Spleen (tissue), 11 donors: ENCODE measurements around the gene SIRPA. TPM values are rescaled to one million over a fixed set of nuclear protein-coding genes. Genes with fewer than 3 reads are reported as not detected.

Source experiments
- DNase-seq: peaks from one replicate; pipeline ENCODE4 v3.0.0-alpha.2; 2020
- H3K27ac ChIP-seq, 8 donors: fragments of 200-600 bp; sonication (generic) in 7 of 8; 1 replicate in 4 of 8; 2 replicates in 4 of 8; pipeline versions ENCODE4 v1.5.0 to v1.8.0; 2016 to 2021; ENCODE audit warnings: inconsistent platforms in 4 of 8, mild to moderate bottlenecking in 4 of 8, moderate library complexity in 1 of 8
- H3K27me3 ChIP-seq, 7 donors: fragments of 200-600 bp; sonication (generic) in 6 of 7; replicated peaks in 1 of 7; 1 replicate in 4 of 7; 2 replicates in 3 of 7; pipeline versions ENCODE4 v1.5.0 to v1.8.0; 2016 to 2021; ENCODE audit warnings: inconsistent platforms in 3 of 7, mild to moderate bottlenecking in 1 of 7
- H3K36me3 ChIP-seq, 6 donors: fragments of 200-600 bp; sonication (generic) in 5 of 6; 1 replicate in 4 of 6; 2 replicates in 2 of 6; pipeline versions ENCODE4 v1.5.0 to v1.8.0; 2016 to 2021; ENCODE audit warnings: inconsistent platforms in 2 of 6
- H3K4me1 ChIP-seq, 6 donors: fragments of 200-600 bp; sonication (generic) in 5 of 6; 1 replicate in 3 of 6; 2 replicates in 3 of 6; pipeline versions ENCODE4 v1.5.0 to v1.8.0; 2016 to 2021; ENCODE audit warnings: inconsistent platforms in 3 of 6
- H3K4me3 ChIP-seq, 8 donors: fragments of 200-600 bp; sonication (generic) in 7 of 8; 1 replicate in 4 of 8; 2 replicates in 4 of 8; pipeline versions ENCODE4 v1.5.0 to v1.8.0; 2016 to 2021; ENCODE audit warnings: inconsistent platforms in 4 of 8, mild to moderate bottlenecking in 4 of 8, moderate library complexity in 2 of 8
- H3K9me3 ChIP-seq, 8 donors: fragments of 200-600 bp; sonication (generic) in 7 of 8; 1 replicate in 4 of 8; 2 replicates in 4 of 8; pipeline versions ENCODE4 v1.5.0 to v1.8.0; 2016 to 2021; ENCODE audit warnings: inconsistent platforms in 4 of 8
- CTCF ChIP-seq, 11 experiments: fragments of 200-600 bp in 7 of 11; fragments of 450-650 bp in 4 of 11; sonication (generic) in 4 of 11; IDR thresholded peaks in 8 of 11; conservative IDR thresholded peaks in 3 of 11; 1 replicate in 7 of 11; 2 replicates in 4 of 11; pipeline versions ENCODE4 v1.4.0 to v1.8.0; 2016 to 2021; ENCODE audit warnings: antibody characterized with exemption in 11 of 11, inconsistent platforms in 4 of 11, mild to moderate bottlenecking in 1 of 11
- POLR2A ChIP-seq, 3 donors: fragments of 450-650 bp; IDR thresholded peaks; one replicate each; pipeline ENCODE4 v1.5.1; 2017; ENCODE audit warnings: antibody characterized with exemption in 3 of 3, mild to moderate bottlenecking in 1 of 3
- POLR2AphosphoS5 ChIP-seq, 3 donors: sonication (generic); formaldehyde crosslinking; IDR thresholded peaks; one replicate each; pipeline ENCODE4 v1.5.1; 2017; ENCODE audit warnings: antibody characterized with exemption in 3 of 3
- WGBS, 5 donors: extraction: QIAGEN DNeasy Blood & Tissue Kit in 3 of 5; methylation state at CpG; one replicate each; pipeline versions ENCODE4 v1.1.5 to v1.1.7; 2013 to 2018; 5-methylcytosine and 5-hydroxymethylcytosine counted together
- intact Hi-C: fragments of 100-400 bp; cut with DNase I; formaldehyde crosslinking; loops from one replicate; pipeline ENCODE4 v1.15.0; 2023; ENCODE audit warnings: low total_unique reads
- polyA plus RNA-seq, 3 donors: library from polyadenylated mRNA; stranded (reverse); fragments of 200-250 nt; gene quantifications; one replicate each; pipeline ENCODE4 v1.2.1, GENCODE V29; 2013
- total RNA-seq, 7 donors: library from RNA; depleted of rRNA in 3 of 7; stranded (reverse); fragments of >200 nt in 3 of 7; fragmentation: NEBNext Ultra II Directional in 4 of 7; extraction: Animal tissue kit (Norgen Biotek cat#: 25700) in 4 of 7; gene quantifications; one replicate each; pipeline versions ENCODE4 v1.1.0 to v1.2.1, GENCODE V29; 2016 to 2021
- donor health status: healthy with polysubstance abuse.
- donor health status: DM: no; HTN: no; CAD: no; lungs with moderate emphysema.
- donor health status: DM: no; HTN: no; CAD: no.
- donor health status: Bipolar disorder and iron deficiency.
- donor health status: healthy.
- donor health status: DM: no; HTN: no; CAD: no.
- donor health status: DM: yes; HTN: yes; CAD: no.

The SIRPA gene
- total and polyA plus RNA-seq, 10 donors = 9.8 to 104 (median 38.4) TPM

DNA sequence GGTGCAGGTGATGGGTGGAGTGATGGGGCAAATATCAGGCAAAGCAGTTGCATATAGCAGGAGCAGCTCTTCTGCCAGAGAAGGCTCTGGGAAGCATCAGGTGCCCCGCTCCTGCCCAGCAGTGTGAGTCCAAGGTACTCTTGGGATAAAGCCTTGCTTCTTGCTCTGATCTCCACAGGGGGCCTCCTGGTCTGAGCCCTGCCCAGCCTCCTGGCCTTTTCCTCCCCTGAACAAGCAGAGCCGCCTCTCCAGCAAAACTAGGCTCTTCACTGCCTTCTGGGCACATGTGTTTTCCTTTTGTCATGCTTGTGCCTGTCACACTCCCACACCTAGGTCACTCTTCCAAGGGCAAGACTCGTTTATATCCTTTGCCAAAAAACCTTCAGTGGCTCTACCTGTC, 34.3 kb downstream of the SIRPA start:
- no peak for TF ChIP-seq CTCF (IDR thresholded peaks at IDR 0.05 in 8 of 11, conservative IDR thresholded peaks at IDR 0.05 in 3 of 11)
- TF ChIP-seq POLR2A (IDR thresholded peaks at IDR 0.05) = no peak
- intact Hi-C loops = no loop called here
- Histone ChIP-seq H3K4me3 (no peak overlapping the region), H3K9me3 (no peaks in the 10 kb centered on the region), H3K27ac (no peak overlapping the region), H3K4me1 (peaks cover 0 to 11% (median 0%) of the 10 kb centered on the region in 6 donors), H3K27me3 (peaks cover 0 to 24% (median 0%) of the 10 kb centered on the region in 7 donors), H3K36me3 (peaks cover 0 to 98% (median 6%) of the 10 kb centered on the region in 6 donors)
- DNase-seq = no peak
- 48 to 81% (median 78%) methylated on average over 3 of the region's 3 CpGs for WGBS, 5 donors

GRCh38 chr20:1930165-1930564, 35.0 kb downstream of the SIRPA start:
- DNase-seq = no peak
- Histone ChIP-seq H3K9me3 (no peaks in the 10 kb centered on the region), H3K4me3 (no peak overlapping the region), H3K36me3 (peaks cover 0 to 98% (median 10%) of the 10 kb centered on the region in 6 donors), H3K27me3 (peaks cover 0 to 24% (median 0%) of the 10 kb centered on the region in 7 donors), H3K4me1 (peaks cover 0 to 12% (median 0%) of the 10 kb centered on the region in 6 donors), H3K27ac (no peak overlapping the region)
- TF ChIP-seq POLR2A (IDR thresholded peaks at IDR 0.05) (no peak), POLR2AphosphoS5 (IDR thresholded peaks at IDR 0.05) (no peak)
- 75 to 85% (median 83%) methylated on average over 4 to 6 of the region's 6 CpGs for WGBS, 5 donors
- intact Hi-C loops = no loop called here

- Histone ChIP-seq H3K9me3 (no peaks in the 10 kb centered on the region), H3K27me3 (peaks cover 0 to 24% (median 0%) of the 10 kb centered on the region in 7 donors), H3K4me3 (no peak overlapping the region), H3K27ac (no peak overlapping the region), H3K36me3 (peaks cover 0 to 98% (median 9%) of the 10 kb centered on the region in 6 donors), H3K4me1 (peaks cover 0 to 12% (median 0%) of the 10 kb centered on the region in 6 donors)
- no peak for TF ChIP-seq POLR2A (IDR thresholded peaks at IDR 0.05)
- no peak for DNase-seq
- intact Hi-C loops = no loop called here
- 83 to 93% (median 91%) methylated on average over 5 of the region's 5 CpGs for WGBS, 5 donors
Measured at GRCh38 chr20:1931830-1932229, 36.6 kb downstream of the SIRPA start.

DNA sequence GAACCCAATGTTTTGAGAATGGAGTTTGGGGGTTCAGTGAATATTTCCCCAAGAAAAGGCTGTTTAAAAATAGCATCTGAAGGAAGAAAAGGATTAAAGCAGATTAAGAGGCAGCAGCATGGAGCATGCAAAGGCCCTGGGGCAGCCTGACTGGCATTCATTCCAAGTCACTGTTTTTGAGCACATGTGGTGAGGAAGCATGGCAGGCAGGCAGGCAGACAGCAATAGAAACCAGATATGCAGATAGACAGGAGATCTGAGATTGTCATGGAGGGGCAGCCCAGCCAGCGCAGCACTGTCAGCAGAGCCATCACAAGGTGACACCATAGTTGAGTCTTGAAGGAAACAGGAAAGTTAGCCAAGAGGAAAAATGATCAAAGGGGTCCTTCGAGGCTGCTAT, 37.8 kb downstream of the SIRPA start:
- intact Hi-C loops = no loop called here
- H3K9me3 ChIP-seq = no peaks in the 10 kb centered on the region
- peaks cover 0 to 98% (median 12%) of the 10 kb centered on the region in 6 donors for H3K36me3 ChIP-seq
- TF ChIP-seq CTCF (IDR thresholded peaks at IDR 0.05 in 8 of 11, conservative IDR thresholded peaks at IDR 0.05 in 3 of 11) (no peak), POLR2A (IDR thresholded peaks at IDR 0.05) (no peak), POLR2AphosphoS5 (IDR thresholded peaks at IDR 0.05) (no peak)
- 50 to 93% (median 78%) methylated on average over 2 of the region's 2 CpGs for WGBS, 5 donors
- no peak for DNase-seq
- no peak overlapping the region for H3K4me3 ChIP-seq
- peaks cover 0 to 5% (median 0%) of the 10 kb centered on the region in 6 donors for H3K4me1 ChIP-seq
- peaks cover 0 to 24% (median 0%) of the 10 kb centered on the region in 7 donors for H3K27me3 ChIP-seq
- no peak overlapping the region for H3K27ac ChIP-seq

DNA sequence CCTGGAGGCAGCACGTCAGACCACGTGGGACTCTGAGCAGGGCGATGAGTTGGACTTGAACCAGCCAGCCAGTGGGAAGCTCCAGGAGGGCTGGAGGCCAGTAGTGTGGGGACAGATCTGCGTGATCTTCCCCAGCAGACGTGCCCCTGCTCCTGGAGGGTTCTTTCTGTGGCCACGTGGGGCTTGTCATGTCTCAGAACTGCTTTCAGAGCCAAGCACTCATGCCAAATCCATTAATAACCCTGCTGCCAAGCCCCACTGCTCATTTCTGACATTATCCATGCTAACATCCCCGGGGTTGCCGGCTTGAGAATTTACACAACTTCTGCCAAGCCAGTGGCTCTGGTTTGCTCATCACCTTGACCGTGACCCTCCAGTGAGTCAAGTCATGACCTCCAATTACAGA, 38.3 kb downstream of the SIRPA start:
- no peak for DNase-seq
- Histone ChIP-seq H3K27ac (no peak overlapping the region), H3K9me3 (no peaks in the 10 kb centered on the region), H3K4me1 (peaks cover 0 to 5% (median 0%) of the 10 kb centered on the region in 6 donors), H3K27me3 (peaks cover 0 to 24% (median 0%) of the 10 kb centered on the region in 7 donors), H3K36me3 (peaks cover 0 to 98% (median 11%) of the 10 kb centered on the region in 6 donors), H3K4me3 (no peak overlapping the region)
- 58 to 81% (median 75%) methylated on average over 7 to 9 of the region's 9 CpGs for WGBS, 5 donors
- TF ChIP-seq POLR2A (IDR thresholded peaks at IDR 0.05) = no peak
- peak in 1 of 3 donors; percentile 35 for TF ChIP-seq POLR2AphosphoS5 (IDR thresholded peaks at IDR 0.05)
- intact Hi-C loops = no loop called here
